Stimulated activated CD4-positive, alpha-beta T cell treated with anti-CD3 and anti-CD28 coated beads, Interleukin-12 subunit alpha, Interleukin-12 subunit beta, amount 100 ng/mL, for 48 hours (primary cell): ENCODE measurements around the gene PTGFR.

ENCODE experiments used
- DNase-seq, 3 donors: peaks; one replicate each; pipeline ENCODE4 v3.0.0-alpha.2; 2020; ENCODE audit warnings: low read depth in 2 of 3, low spot score in 1 of 3

Gene PTGFR

DNA sequence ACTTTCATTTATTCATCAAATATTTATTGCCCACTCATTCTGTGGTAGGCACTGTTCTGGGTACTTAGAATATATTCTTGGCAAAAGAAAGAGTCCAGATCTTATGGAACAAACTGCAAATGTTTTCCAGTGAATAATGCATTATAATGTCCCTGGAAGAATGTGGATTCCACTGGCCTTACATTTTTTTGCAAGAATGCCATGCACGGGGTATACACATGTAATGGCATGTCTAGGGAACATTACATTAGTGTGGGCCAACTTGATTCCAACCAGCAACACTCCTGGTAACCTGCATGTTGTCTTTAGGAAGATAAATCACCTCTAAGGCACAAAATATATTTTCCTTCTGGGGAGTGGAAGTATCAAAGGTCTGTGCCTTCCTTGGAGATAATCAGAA is 96.4 kb downstream of the PTGFR start:
- no peak for DNase-seq
